ENCODE measurements around the gene FSTL3. TPM values are rescaled to one million over a fixed set of nuclear protein-coding genes. Genes with fewer than 3 reads are reported as not detected.

FSTL3 gene
- total RNA-seq, 2 donors from 2014 or later: 9.8 to 14.1 TPM

DNA sequence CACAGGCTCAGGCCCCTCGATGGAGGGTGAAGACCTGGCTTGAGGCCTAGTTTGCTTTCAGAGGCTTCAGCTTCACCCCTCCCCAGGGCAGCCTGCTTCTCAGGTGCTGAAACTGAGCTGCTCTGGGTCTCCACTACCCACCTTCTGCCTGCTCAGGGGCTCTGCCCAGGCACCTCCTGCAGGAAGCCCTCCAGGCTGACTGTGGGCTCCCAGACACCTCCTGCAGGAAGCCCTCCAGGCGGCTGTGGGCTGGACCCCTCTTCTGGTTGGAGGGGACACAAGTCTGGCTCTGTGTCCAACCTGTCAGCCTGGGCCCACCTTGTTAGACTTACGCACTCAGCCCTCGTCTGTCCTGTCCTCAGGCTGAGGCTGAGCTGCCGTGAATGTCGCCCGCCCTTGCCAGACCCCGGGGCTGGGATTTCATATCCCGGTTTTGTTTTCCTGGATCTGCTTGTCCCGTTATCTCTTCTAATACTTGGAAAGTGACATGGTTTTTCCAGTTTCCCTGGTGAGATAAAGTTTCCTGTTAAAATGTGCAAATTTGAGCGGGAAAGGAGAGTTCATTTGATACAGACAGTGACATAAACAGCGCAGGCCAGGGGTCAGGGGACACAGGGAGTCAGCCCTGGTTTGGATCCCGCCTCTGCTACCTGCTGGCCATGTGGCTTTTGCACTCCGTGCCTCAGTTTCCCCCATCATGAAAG is 53.9 kb downstream of the FSTL3 start:
- H3K4me1 ChIP-seq (ENCODE audit: control insufficient read depth, insufficient read depth, low read length): no peaks in the 10 kb centered on the region
- H3K9me3 ChIP-seq (ENCODE audit: control insufficient read depth, low read length): no peaks in the 10 kb centered on the region
- Mint-ChIP-seq H3K36me3 (ENCODE audit: low read depth) (peaks cover 21% of the 10 kb centered on the region), H3K9me3 (no peaks in the 10 kb centered on the region), H3K4me1 (no peaks in the 10 kb centered on the region), H3K27ac (no peak overlapping the region), H3K27me3 (ENCODE audit: insufficient read depth) (no peaks in the 10 kb centered on the region), H3K4me3 (no peak overlapping the region)
- no peak overlapping the region for H3K4me3 ChIP-seq (ENCODE audit: low read length)
- no peaks in the 10 kb centered on the region for H3K27me3 ChIP-seq (ENCODE audit: control insufficient read depth, insufficient read depth, low read length, poor library complexity, severe bottlenecking)
- WGBS, 2 experiments (ENCODE audit: insufficient coverage in 1 of 2, insufficient read length in 1 of 2): 88 to 92% methylated on average over 14 of the region's 14 CpGs
- H3K9ac ChIP-seq (ENCODE audit: extremely low read depth, low read length, poor library complexity, severe bottlenecking): no peak overlapping the region
- peaks cover 5% of the 10 kb centered on the region for H3K36me3 ChIP-seq (ENCODE audit: control insufficient read depth, insufficient read depth, low read length)
- no peak for DNase-seq
- TF ChIP-seq, protein P1, sequence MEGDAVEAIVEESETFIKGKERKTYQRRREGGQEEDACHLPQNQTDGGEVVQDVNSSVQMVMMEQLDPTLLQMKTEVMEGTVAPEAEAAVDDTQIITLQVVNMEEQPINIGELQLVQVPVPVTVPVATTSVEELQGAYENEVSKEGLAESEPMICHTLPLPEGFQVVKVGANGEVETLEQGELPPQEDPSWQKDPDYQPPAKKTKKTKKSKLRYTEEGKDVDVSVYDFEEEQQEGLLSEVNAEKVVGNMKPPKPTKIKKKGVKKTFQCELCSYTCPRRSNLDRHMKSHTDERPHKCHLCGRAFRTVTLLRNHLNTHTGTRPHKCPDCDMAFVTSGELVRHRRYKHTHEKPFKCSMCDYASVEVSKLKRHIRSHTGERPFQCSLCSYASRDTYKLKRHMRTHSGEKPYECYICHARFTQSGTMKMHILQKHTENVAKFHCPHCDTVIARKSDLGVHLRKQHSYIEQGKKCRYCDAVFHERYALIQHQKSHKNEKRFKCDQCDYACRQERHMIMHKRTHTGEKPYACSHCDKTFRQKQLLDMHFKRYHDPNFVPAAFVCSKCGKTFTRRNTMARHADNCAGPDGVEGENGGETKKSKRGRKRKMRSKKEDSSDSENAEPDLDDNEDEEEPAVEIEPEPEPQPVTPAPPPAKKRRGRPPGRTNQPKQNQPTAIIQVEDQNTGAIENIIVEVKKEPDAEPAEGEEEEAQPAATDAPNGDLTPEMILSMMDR (conservative IDR thresholded peaks at IDR 0.05): no peak
- no peak overlapping the region for H3K27ac ChIP-seq (ENCODE audit: low read depth, low read length)

DNA sequence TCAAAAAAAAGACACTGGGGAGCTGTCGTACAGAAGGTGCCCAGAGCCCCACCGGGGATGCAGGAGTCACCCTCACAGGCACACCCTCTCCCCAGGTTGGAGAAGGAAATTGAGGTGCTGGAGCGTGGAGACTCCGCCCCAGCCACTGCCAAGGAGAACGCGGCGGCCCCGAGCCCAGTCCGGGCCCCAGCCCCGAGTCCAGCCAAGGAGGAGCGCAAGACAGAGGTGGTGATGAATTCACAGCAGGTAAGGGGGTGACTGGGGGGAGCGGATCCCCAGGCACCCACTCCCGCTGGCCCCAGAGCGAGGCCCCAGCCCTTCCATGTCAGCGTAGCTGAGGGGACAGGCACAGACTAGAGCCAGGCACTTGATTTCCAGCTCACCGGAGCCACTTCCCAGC is 54.8 kb downstream of the FSTL3 start:
- Histone ChIP-seq H3K27ac (ENCODE audit: low read depth, low read length) (no peak overlapping the region), H3K27me3 (ENCODE audit: control insufficient read depth, insufficient read depth, low read length, poor library complexity, severe bottlenecking) (no peaks in the 10 kb centered on the region), H3K36me3 (ENCODE audit: control insufficient read depth, insufficient read depth, low read length) (peaks cover 5% of the 10 kb centered on the region), H3K4me1 (ENCODE audit: control insufficient read depth, insufficient read depth, low read length) (no peaks in the 10 kb centered on the region), H3K9me3 (ENCODE audit: control insufficient read depth, low read length) (no peaks in the 10 kb centered on the region), H3K9ac (ENCODE audit: extremely low read depth, low read length, poor library complexity, severe bottlenecking) (no peak overlapping the region), H3K4me3 (ENCODE audit: low read length) (no peak overlapping the region)
- H3K27ac Mint-ChIP-seq: no peak overlapping the region
- 92 to 100% methylated on average over 3 to 16 of the region's 16 CpGs for WGBS, 2 experiments (ENCODE audit: insufficient coverage in 1 of 2, insufficient read length in 1 of 2)
- no peak for DNase-seq
- H3K4me1 Mint-ChIP-seq: no peaks in the 10 kb centered on the region
- H3K27me3 Mint-ChIP-seq (ENCODE audit: insufficient read depth): no peaks in the 10 kb centered on the region
- TF ChIP-seq, protein P1 (conservative IDR thresholded peaks at IDR 0.05): no peak
- no peaks in the 10 kb centered on the region for H3K9me3 Mint-ChIP-seq
- peaks cover 21% of the 10 kb centered on the region for H3K36me3 Mint-ChIP-seq (ENCODE audit: low read depth)
- H3K4me3 Mint-ChIP-seq: no peak overlapping the region

DNA sequence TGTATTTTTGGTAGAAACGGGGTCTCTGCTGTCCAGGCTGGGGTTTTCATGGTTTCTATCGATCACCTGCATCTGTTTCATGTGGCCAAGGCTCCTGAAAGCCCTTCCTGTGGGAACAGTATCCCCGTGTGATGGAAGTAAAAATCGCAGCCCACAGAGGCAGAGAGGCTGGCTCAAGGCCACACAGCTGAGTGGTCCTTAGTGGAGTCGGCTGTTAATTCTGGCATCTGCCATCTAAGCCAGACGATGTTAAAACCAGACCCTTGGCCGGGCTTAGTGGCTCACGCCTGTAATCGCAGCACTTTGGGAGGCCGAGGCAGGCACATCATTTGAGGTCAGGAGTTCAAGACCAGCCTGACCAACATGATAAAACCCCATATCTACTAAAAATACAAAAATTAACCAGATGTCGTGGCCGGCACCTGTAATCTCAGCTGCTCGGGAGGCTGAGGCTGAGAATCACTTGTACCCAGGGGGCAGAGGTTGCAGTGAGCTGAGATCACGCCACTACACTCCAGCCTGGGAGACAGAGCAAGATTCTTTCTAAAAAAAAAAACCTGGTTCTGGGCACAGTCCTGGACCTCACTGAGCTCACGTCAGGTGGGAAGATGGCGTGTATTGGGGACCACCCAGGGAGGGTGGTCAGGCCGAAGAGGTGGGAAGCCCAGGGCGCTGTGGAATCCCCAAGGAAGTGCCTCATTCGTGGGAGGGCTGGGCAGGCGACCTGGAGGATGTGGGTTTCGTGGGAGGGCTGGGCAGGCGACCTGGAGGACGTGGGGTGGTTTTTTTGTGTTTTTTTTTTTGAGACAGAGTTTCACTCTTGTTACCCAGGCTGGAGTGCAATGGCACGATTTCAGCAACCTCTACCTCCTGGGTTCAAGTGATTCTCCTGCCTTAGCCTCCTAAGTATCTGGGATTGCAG is 56.2 kb downstream of the FSTL3 start:
- Mint-ChIP-seq H3K36me3 (ENCODE audit: low read depth) (peaks cover 15% of the 10 kb centered on the region), H3K4me1 (no peaks in the 10 kb centered on the region)

More for the DNA sequence above, 56.2 kb downstream of the FSTL3 start:
- Histone ChIP-seq H3K27ac (ENCODE audit: low read depth, low read length) (no peak overlapping the region), H3K27me3 (ENCODE audit: control insufficient read depth, insufficient read depth, low read length, poor library complexity, severe bottlenecking) (no peaks in the 10 kb centered on the region), H3K9ac (ENCODE audit: extremely low read depth, low read length, poor library complexity, severe bottlenecking) (no peak overlapping the region), H3K36me3 (ENCODE audit: control insufficient read depth, insufficient read depth, low read length) (peaks cover 5% of the 10 kb centered on the region), H3K4me3 (ENCODE audit: low read length) (no peak overlapping the region), H3K9me3 (ENCODE audit: control insufficient read depth, low read length) (no peaks in the 10 kb centered on the region), H3K4me1 (ENCODE audit: control insufficient read depth, insufficient read depth, low read length) (no peaks in the 10 kb centered on the region)
- no peaks in the 10 kb centered on the region for H3K27me3 Mint-ChIP-seq (ENCODE audit: insufficient read depth)
- H3K9me3 Mint-ChIP-seq: no peaks in the 10 kb centered on the region
- H3K27ac Mint-ChIP-seq: no peak overlapping the region
- H3K4me3 Mint-ChIP-seq: no peak overlapping the region
- DNase-seq: no peak
- 92 to 93% methylated on average over 18 to 24 of the region's 24 CpGs for WGBS, 2 experiments (ENCODE audit: insufficient coverage in 1 of 2, insufficient read length in 1 of 2)
- TF ChIP-seq, protein P1 (conservative IDR thresholded peaks at IDR 0.05): no peak

Other genes starting within 250 kb of the FSTL3 start
- gene SHC2, start 215.4 kb upstream of the FSTL3 start, total RNA-seq: 10 to 100 TPM; 56.5 to 93.0 TPM
- 1 to 10 TPM in 1 of 2 donors, under 1 TPM in 1; 0.46 to 1.5 TPM for gene MADCAM1, start 179.9 kb upstream of the FSTL3 start, total RNA-seq
- 10 to 100 TPM; 11.7 to 13.0 TPM for gene TPGS1, start 168.9 kb upstream of the FSTL3 start, total RNA-seq
- 100 to 1,000 TPM; 128 to 138 TPM for gene CDC34, start 144.6 kb upstream of the FSTL3 start, total RNA-seq
- gene GZMM, start 132.3 kb upstream of the FSTL3 start, total RNA-seq: under 1 TPM in 1 of 2 donors, not detected in 1; 0.51 TPM
- gene BSG, start 103.8 kb upstream of the FSTL3 start, total RNA-seq: 100 to 1,000 TPM; 808 to 833 TPM
- under 1 TPM; 0.15 to 0.75 TPM for gene HCN2, start 86.5 kb upstream of the FSTL3 start, total RNA-seq
- 10 to 100 TPM; 76.6 to 86.4 TPM for gene POLRMT, start 42.9 kb upstream of the FSTL3 start, total RNA-seq
- under 1 TPM; 0.81 to 0.82 TPM for gene FGF22, start 36.5 kb upstream of the FSTL3 start, total RNA-seq
- gene RNF126, start 13.2 kb upstream of the FSTL3 start, total RNA-seq: 10 to 100 TPM; 49.1 to 66.4 TPM
- gene PRSS57, start 19.1 kb downstream of the FSTL3 start, total RNA-seq: not detected
- 10 to 100 TPM; 32.9 to 40.8 TPM for gene PALM, start 32.5 kb downstream of the FSTL3 start, total RNA-seq
- gene MISP, start 74.7 kb downstream of the FSTL3 start, total RNA-seq: under 1 TPM in 1 of 2 donors, not detected in 1; 0.11 TPM
- gene PTBP1, start 121.1 kb downstream of the FSTL3 start, total RNA-seq: 100 to 1,000 TPM; 647 to 694 TPM
- 100 to 1,000 TPM; 110 to 111 TPM for gene PLPPR3, start 145.6 kb downstream of the FSTL3 start, total RNA-seq
- 1 to 10 TPM; 2.5 to 3.7 TPM for gene AZU1, start 151.4 kb downstream of the FSTL3 start, total RNA-seq
- gene PRTN3, start 164.6 kb downstream of the FSTL3 start, total RNA-seq: not detected
- gene ELANE, start 175.9 kb downstream of the FSTL3 start, total RNA-seq: not detected
- 1 to 10 TPM in 1 of 2 donors, under 1 TPM in 1; 0.38 to 1.1 TPM for gene CFD, start 183.3 kb downstream of the FSTL3 start, total RNA-seq
- 10 to 100 TPM; 75.8 to 92.4 TPM for gene MED16, start 216.8 kb downstream of the FSTL3 start, total RNA-seq
- not detected for gene RNU6-9, start 217.1 kb downstream of the FSTL3 start, total RNA-seq
- 10 to 100 TPM; 61.1 to 64.7 TPM for gene R3HDM4, start 236.8 kb downstream of the FSTL3 start, total RNA-seq
- gene KISS1R, start 240.9 kb downstream of the FSTL3 start, total RNA-seq: under 1 TPM in 1 of 2 donors, not detected in 1; 0.73 TPM
- gene ARID3A, start 249.6 kb downstream of the FSTL3 start, total RNA-seq: 100 to 1,000 TPM; 121 to 124 TPM

Measured in endodermal cell (in vitro differentiated cells).